Endothelial cell of umbilical vein (primary cell): ENCODE measurements around the gene LRSAM1.

Experiments used
- CTCF ChIP-seq, 2 donors: IDR thresholded peaks; 1 replicate in 1 of 2; 2 replicates in 1 of 2; pipeline ENCODE4 v1.5.1; 2011; ENCODE audit warnings: low read length in 2 of 2, mild to moderate bottlenecking in 2 of 2, moderate library complexity in 2 of 2, control low read depth in 1 of 2, inconsistent platforms in 1 of 2, low read depth in 1 of 2; ENCODE audit not compliant: insufficient read depth in 1 of 2; ENCODE audit errors: extremely low read depth in 1 of 2
- EZH2 ChIP-seq: IDR thresholded peaks from 2 replicates; pipeline ENCODE4 v1.6.1; 2012; ENCODE audit warnings: borderline replicate concordance, low read depth, mild to moderate bottlenecking, moderate library complexity, low read length, inconsistent platforms; ENCODE audit not compliant: severe bottlenecking
- FOS ChIP-seq: IDR thresholded peaks from 2 replicates; pipeline ENCODE4 v1.6.1; 2011; ENCODE audit warnings: mild to moderate bottlenecking, low read length, moderate library complexity, borderline replicate concordance; ENCODE audit not compliant: insufficient read depth
- JUN ChIP-seq: IDR thresholded peaks from 2 replicates; pipeline ENCODE4 v1.6.1; 2011; ENCODE audit warnings: borderline replicate concordance, low read depth; ENCODE audit not compliant: insufficient read length, insufficient read depth
- MAX ChIP-seq: IDR thresholded peaks from 2 replicates; pipeline ENCODE4 v1.6.1; 2011; ENCODE audit not compliant: insufficient read depth, insufficient read length
- MYC ChIP-seq: IDR thresholded peaks from one replicate; pipeline ENCODE4 v1.6.1; 2011; ENCODE audit warnings: mild to moderate bottlenecking, low read depth, low read length
- POLR2A ChIP-seq: IDR thresholded peaks from 2 replicates; pipeline ENCODE4 v1.6.1; 2012; ENCODE audit warnings: low read depth, mild to moderate bottlenecking, control low read depth, low read length
- POLR2AphosphoS5 ChIP-seq: IDR thresholded peaks from 2 replicates; pipeline ENCODE4 v1.6.1; 2012; ENCODE audit warnings: low read depth, mild to moderate bottlenecking, control low read depth, low read length, moderate library complexity; ENCODE audit not compliant: insufficient read depth

GRCh38 chr9:127550751-127551150 is 99.4 kb downstream of the LRSAM1 start:
- TF ChIP-seq POLR2AphosphoS5 (no peak), CTCF (IDR thresholded peaks at IDR 0.05; ENCODE audit: extremely low read depth in 1 of 2, insufficient read depth in 1 of 2, low read depth in 1 of 2, low read length in 2 of 2) (no peak), EZH2 (no peak), MAX (no peak), POLR2A (no peak), MYC (no peak), FOS (no peak), JUN (no peak)
